Activated CD4-positive, CD25-positive, alpha-beta regulatory T cell treated with anti-CD3 and anti-CD28 coated beads, Interleukin-2, amount 50 U/mL, for 24 hours (primary cell): ENCODE measurements around the gene ARHGAP8.
A peak's percentile ranks its signal among the peaks of the same experiment; 100 is the strongest.
"Not testable (repeated sequence)": the region's sequence is repeated elsewhere in the genome, so short reads cannot be mapped to it uniquely, and the experiment has no call there.

ENCODE experiments used
- ATAC-seq, 2 donors: fragments of 150-1000 bp; cut with Tn5 transposase; one replicate each; pipeline ENCODE4 v1.10.0; 2021; ENCODE audit warnings: mild to moderate bottlenecking in 1 of 2, moderate library complexity in 1 of 2

The ARHGAP8 gene

DNA sequence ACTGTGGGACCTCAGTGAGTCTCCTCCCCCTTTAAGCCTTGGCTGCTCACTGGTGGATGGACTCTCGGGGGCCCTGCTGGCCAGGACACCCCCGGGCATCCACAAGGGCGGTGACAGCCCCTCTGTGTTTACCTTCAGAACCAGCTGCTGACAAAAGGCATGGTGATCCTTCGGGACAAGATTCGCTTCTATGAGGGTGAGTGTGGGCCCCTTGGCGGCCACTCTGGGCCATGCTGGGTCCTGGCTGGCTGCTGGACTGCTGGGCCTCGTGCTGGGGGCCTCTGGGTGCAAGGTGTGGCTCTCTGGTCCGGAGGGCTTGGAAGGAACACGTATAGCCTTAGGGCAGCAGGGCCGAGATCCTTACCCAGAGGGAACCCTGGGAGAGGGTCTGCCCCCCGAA, 25.9 kb upstream of the ARHGAP8 start:
- no peak for ATAC-seq

DNA sequence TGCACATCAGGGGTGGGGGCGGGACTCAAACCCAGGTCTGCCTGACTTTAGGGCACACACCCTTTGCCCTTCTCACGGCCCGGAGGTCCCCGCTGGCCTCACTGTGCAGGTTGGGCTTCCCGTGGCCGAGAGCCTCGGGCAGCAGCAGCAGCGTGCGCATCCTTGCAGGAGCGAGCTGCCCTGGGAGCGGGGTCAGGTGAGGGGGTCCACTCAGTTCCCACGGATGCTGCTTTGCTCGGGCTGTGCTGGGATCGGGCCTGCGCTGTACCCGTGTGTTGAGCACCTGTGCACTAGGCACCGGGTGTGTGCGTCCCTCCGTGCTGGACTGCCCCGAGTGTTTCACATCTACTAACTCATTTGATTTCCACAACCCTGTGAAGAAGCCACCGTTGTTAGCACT, 25.2 kb upstream of the ARHGAP8 start:
- ATAC-seq, result no peak

DNA sequence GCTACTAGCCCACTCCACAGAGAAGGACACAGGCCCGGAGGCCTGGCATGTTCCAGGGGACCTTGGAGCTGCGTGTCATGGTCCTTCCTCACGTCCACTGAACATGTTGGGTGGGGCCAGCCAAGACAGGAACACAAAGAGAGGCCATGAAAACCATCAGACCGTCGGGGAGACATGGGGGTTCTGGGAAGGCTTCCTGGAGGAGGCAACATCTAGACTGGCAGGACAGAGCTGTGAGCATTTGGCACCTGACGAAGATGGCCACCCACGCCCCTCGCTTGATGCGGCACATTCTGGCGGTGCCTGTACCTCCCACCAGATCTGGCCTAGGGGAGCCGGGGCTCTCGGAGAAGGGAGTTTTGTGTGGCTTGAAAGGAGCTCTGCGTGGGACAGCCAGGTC, 24.7 kb upstream of the ARHGAP8 start:
- no peak for ATAC-seq

DNA sequence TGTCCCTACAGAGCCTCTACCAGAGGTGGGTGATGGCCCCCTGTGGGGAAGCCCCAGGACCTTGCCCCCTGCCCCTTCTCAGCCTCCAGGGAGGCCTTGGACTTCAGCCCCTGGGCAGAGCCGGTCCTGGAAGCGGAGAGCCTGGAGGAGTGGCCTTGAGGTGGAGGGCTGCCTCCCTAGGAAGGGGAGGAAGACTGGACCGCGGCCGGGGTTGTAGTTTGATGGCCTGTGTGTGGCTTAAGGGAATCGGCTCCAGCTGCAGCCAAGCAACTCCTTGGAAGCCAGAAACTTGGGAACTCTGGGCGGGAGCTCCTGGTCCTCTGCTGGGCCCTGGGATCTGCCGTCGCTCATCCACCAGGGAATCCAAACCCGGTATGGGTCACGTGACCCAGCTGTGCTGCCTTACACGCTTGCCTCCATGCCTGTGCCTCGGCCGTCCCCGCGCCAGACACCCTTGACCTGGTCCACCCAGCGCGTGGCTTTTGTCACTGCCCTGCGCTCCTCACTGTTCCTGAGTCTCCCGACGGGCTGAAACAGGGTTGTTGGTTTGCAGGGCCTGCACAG, 23.5 kb upstream of the ARHGAP8 start:
- ATAC-seq, result no peak

DNA sequence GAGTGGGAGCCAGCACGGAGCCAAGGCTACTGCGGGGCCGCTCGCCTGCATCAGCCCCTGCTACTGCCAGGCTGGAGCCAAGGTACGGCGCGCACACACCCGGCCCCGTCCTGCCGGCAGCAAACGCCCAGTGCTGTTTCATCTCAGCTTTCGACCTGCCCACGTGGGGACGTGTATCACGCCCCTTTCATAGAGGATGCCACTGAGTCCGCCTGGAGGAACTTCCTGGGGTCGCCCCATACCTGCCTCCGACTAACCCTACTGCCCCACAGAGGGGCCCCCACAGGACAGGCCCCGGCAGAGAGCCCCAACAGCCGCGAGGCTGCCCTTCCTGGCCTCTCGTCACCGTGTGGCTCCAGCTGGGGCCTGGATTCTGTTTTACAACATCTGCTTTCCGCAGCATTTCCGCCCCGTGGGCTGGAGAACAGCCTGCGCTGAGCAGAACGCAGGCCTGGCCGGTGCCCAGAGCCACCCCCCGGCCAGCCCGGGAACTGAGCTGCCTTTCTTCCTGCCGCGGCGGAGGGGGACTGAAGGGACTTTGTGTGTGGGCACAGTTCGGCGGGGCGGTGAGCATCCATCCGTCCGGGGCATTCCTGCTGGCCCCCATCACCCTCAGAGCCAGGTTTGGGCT, 22.9 kb upstream of the ARHGAP8 start:
- ATAC-seq, result no peak

DNA sequence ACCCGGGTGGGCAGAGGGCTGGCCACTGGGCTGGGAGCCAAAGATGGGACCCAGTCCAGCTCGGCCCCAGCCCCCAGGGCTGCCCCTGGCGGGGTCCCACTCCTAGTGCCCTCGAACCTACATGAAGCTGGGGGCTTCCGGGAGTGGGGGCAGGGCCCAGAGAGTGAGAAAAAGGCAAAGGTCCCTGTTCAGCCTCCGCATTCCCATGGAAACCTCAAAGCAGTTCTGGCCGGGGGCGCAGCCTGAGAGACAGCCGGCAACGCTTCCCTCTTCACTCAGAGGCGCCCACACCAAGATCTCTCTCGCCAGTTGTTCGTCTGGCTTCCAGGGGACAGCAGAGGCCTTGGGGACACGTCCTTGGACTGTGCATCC, 22.4 kb upstream of the ARHGAP8 start:
- no peak for ATAC-seq

DNA sequence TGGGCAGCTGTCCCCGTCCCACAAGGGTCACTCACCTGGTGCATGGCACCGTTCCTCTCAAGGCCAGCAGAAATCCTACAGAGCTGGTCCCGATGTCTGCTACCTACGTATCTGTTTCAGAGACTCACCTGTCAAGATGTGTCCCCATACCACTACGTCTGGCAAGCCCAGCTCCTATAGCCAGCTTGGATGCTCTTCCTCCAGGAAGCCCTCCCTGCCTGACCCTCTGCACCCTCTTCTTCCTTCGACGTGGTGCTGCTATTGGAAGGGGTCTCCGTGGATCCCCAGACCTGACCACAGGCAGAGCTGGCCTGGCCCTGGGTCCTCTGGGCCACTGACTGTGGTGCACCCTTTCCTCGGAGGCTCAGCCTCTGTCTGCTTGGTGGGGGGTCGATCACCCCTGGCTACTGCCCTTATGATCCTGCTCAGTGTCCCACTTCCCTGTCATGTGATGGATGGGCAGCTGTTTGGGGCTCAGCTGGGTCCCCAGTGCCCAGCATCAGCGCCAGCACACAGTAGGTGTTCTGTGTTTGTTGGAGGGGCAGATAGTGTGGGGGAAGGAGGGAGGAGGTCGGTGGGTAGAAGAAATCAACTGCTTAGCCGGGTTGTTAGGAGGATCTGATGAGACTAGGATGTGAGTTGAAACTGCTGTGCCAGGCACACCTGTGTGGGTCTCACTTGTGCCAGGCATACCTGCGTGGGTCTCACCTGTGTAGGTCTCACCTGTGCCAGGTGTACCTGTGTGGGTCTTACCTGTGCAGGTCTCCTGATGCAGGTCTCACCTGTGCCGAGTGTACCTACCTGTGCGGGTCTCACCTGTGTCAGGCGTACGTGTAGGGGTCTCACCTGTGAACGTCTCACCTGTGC, 21.7 kb upstream of the ARHGAP8 start:
- no peak for ATAC-seq

DNA sequence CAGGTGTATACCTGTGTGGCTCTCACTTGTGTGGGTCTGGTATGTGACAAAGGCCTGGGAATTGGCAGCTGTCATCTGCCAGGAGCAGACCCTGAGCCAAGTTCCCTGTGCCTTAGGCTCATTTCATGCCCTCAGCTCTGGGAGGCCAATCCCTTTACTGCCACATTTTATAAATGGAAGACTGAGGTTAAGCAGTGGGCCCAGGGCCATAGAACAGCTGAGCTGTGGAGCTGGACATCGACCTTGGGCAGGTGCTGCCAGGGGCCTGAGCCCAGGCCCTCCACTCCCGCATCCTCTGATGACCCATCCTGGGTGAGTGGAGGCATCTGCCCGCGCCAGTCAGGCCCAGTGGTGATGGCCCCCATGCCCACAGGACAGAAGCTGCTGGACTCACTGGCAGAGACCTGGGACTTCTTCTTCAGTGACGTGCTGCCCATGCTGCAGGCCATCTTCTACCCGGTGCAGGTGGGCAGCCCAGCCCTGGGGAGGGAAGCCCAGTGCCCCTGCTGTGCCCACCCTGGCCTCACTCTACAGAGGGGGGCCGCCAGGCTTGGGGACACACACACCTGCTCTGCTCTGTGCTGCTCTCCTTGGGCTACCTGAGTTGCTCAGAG, 20.9 kb upstream of the ARHGAP8 start:
- ATAC-seq, result no peak

DNA sequence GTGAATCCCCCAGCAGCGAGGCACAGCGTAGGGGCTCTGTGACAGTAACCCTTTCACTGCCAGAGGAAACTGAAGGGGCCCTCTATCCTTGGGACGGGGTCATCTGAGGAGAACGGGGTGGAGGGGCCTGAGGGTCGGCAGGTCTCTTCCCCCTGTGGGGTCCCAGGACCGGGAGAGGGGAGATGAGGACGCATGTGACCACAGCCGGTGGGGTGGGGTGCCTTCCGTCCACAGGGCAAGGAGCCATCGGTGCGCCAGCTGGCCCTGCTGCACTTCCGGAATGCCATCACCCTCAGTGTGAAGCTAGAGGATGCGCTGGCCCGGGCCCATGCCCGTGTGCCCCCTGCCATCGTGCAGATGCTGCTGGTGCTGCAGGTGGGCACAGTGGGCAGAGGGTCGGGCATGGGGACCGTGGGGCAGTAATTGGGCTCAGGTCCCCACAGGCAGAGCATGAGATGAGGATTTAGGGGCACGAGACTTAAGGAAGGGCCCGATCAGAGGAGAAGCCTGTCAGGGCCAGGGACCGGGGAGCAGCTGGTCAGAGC, 20.3 kb upstream of the ARHGAP8 start:
- ATAC-seq, result no peak

DNA sequence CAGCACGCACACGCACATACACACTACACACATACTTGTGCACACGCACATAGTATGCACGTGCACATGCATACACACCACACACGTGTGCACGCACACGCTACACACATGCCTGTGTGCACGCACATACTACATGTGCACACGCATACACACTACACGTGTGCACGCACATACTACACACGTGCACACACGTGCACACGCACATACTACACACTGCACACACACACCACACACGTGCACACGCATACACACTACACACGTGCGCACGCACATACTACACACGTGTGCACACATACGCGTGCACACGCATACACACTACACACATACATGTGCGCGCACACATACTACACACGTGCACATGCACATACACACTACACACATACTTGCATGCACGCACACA, 19.7 kb upstream of the ARHGAP8 start:
- no peak for ATAC-seq

DNA sequence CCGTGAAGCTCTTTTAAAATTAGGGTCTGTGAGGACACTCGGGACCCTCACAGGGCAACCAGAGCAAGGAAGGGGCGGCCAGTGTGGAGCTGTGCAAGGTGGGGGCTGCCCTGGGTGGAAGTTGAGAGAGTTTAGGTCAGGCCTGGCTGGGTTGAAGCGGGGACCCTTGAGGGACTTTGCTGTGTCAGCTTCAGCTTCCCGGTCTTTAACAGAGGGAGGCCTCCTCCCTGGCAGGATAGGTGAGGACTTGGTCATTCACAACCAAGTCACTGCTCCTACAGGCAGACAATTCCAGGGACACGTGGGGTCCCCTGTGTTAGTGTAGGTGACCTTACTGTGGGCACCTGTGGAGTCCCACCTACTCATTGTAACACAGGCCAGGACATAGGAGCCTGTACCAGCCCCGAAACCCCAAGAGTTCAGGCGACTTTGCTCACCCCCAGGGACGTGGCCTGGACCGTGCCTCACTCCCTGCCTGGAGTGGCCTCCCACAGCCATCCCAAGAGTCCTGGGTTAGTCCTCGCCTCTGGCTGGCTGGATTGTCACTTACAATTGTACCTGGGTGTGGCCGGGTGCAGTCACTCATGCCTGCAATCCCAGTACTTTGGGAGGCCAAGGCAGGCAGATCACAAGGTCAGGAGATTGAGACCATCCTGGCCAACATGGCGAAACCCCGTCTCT, 18.8 kb upstream of the ARHGAP8 start:
- ATAC-seq, result no peak

DNA sequence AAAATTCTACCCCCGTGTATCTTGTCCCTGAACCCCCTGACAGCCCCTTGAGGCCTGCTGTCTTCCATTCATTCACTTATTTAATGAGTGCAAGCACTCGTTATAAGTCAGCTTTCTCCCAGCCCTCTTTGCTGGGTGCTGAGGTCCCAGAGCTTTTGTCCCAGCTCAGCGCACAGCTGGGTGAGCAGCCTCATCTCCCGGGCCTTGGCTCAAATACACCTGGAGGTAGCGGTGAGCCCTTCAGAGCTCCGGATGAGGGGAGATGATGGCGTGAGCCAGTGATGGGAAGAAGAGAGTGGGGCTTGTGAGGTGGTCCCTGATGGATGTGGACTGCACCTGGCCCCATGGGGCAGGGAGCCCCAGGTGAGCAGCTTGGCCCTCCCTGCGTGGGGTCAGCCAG, 18.1 kb upstream of the ARHGAP8 start:
- ATAC-seq, result no peak

DNA sequence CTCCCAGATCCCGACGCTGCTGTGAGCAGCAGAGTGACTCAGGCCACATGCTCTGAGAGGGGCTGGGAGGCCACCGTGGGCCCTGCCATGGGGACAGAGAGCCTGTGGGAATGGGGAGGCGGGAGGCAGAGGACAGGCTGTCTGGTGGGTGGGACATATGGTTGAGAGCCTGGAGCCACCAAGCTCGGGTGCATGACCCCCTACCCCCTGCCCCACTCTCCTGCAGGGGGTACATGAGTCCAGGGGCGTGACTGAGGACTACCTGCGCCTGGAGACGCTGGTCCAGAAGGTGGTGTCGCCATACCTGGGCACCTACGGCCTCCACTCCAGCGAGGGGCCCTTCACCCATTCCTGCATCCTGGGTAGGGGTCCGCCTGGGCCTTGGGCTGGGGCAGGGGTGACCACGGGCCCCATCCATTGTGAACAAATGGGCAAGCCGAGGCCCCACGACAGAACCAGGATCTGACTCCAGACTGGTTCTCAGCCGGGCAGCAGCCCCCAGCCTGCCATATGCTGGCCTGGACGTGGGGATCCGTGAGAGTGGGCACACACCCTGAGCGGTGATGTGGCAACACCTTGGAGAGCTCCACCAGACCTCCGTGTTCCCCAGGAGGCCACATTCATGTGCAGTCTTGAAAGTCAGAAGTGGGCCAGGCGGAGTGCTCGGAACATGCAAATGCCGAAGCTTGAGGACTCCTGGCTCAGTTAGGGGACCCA, 17.4 kb upstream of the ARHGAP8 start:
- ATAC-seq, result no peak

DNA sequence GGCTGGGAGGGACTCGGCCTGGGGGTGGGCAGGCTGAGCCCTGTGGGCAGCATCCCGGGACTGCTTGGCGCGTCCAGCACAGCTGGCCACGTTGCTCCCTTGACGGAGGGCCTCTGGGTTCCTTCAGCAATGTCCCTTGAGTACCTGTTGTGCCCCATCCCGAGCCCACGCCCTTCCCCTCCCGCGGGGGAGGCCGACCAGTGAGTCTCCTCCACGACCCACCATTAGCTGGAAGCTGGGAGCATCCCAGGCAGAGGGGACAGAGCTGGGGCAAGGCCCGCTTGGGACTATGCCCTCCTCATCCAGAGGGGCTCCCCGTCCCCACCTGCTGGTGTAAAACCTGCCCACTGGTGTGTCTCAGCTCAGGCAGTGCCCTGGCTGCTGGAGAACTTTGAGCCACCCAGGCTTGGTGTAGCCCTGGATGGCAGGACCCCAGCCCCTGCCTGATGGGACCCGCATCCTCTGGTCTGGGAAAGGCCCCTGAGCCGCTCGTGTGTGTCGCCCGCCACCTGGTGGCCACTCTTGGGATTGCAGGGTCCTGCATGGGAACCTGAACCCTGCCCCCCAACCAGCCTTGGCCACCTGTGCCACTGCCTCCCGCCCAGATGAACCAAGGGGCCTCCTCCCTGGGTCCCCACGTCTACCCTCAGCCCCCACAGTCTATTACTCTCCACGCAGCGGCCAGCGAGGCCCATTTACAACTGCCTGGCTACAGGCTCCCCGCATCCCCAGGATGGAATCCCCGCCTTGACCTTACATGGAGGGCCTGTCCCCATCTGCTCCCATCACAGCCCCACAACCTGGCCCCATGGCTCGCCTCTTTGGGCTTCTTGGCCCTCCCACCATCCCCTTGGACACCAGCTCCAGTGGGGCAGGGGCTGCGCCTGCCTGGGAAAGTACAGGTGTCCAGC, 16.6 kb upstream of the ARHGAP8 start:
- ATAC-seq, result peak; percentile 69 to 72

DNA sequence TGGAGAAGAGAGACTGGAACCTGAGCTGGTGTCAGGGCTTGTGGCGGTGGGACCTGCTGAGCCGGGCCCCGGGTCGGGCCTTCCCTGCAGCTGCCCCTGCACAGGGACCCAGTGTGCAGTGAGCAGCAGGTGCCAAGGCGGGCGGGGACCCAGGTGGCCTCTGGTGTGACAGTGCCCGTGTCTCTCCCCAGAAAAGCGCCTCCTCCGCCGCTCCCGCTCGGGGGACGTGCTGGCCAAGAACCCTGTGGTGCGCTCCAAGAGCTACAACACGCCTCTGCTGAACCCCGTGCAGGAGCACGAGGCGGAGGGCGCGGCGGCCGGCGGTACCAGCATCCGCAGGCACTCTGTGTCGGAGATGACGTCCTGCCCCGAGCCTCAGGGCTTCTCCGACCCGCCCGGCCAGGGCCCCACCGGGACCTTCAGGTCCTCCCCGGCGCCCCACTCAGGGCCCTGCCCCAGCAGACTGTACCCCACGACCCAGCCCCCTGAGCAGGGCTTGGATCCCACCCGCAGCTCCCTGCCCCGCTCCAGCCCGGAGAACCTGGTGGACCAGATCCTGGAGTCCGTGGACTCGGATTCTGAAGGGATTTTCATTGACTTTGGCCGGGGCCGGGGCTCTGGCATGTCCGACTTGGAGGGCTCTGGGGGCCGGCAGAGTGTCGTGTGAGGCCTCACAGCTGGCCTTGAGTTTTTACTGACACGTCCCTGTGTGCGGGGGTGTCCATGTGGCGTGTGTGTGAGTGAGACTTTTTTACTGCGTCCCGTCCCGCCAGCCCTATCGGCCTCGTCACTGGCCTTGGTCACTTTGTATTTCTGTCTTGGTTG, 15.6 kb upstream of the ARHGAP8 start:
- no peak for ATAC-seq

DNA sequence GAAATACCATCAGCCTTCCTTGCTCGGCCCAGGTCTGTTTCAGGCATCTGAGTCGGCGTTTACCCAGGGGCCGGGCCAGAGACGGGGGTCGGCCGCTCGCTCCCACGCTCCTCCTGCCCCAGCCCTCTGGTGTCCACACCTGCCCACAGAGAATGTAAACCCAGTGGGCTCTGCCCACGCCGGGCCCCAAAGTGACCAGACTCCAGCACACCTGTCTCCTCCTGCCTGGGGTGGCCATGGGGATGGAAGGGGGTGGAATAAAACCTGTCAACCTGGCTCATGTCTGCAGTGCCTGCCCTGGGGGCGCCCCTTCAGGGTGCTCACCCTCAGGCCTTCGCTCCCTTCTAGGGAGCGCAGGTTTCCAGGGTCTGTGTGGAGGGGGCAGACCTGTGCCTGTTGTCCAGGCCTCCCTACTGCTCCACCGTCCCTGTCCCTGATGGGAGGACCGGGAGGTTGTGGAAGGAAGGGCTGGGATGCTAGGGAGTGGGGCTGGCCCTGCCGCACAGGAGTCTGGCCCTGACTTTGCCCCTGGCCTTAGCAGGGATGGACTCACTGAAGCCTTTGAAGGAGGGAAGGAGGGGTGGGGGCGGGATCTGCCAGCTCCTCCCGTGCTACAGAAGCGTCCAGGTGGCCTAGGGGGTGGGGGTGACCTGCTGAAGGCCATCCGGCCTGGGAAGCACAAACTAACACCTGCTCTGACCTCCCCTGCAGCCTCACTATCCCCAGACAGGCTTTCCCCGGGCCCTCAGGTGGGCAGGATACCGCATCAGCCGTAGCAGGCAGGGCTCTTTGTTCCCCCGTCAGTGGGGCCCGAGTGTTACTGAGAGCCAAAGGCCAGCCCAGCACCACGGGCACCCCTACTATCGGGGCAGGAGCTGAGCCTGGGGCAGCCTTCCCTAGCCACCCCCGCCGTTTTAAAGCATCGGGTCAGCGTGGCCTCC, 14.7 kb upstream of the ARHGAP8 start:
- ATAC-seq, result no peak

DNA sequence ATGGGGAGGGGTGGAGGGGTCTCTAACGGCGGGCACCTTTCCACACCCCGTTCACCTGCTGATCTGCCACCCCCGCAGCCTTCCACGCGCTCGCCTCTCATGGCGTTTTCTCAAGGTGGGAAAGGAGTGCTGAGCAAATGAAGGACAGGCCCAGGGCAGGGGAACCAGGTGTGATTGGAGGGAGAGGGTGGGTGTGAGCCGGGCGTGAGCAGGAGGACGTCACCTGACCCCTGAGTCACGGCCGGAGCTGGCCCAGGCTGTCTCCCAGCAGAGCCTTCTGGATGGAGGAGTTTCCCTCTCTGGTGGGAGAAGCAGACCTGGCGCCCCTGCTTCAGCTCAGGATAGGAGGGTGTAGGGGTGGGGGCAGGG, 14.0 kb upstream of the ARHGAP8 start:
- no peak for ATAC-seq

DNA sequence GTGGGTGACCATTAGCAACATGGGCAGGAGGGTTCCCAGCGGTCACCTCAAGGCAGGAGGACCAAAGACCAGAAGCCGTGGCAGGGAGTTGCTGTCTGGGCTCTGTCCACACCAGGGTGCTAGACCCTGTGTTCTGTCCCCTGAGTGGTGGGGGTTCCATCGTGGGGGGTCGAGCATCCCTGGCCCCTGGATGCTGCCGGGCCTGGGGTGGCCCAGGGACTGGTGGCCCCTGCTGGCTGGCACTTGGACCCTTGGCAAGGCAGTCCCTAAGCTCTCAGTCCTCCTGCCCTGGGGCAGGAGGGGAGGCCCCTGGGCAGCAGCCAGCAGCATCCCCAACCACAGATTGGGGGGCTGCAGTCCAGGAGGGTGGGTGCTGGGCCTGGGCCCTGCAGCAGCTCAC, 13.4 kb upstream of the ARHGAP8 start:
- ATAC-seq, result no peak

DNA sequence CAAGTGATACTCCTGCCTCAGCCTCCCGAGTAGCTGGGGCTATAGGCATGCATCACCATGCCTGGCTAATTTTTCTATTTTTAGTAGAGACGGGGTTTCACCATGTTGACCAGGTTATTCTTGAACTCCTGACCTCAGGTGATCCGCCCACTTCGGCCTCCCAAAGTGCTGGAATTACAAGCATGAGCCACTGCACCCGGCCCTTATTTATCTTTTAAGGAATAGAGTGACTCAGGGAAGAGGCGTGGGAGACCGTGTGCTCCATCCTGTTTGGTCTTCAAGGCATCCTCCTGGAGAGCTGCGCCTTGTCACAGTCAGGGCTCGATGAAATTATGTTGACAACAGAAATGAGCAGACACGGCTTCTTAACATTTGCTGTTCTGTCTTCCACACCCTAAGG, 12.7 kb upstream of the ARHGAP8 start:
- not testable (repeated sequence) for ATAC-seq
